ENCODE measurements around the gene RABEP2.

The RABEP2 gene

DNA sequence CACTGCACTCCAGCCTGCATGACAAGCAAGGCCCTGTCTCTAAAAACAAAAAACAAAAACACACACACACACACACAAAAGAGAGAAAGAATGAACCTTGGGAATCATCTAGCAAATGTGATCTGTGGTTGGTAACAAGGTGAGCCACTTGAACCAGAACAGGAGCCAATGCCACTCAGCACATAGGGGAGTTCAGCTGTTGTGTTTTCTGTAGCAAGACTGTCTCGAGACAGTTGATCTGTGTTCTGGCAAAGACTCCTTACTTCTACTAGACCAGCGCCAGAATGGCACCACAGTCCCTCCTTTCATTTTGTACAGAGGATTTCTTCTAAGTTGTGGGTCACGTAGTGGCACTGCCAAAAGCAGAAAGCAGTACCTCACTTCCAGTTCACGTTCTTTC lies 26.1 kb downstream of the RABEP2 start:
- Histone ChIP-seq H4K20me1 (ENCODE audit: insufficient read depth, low read length) (no peaks in the 10 kb centered on the region), H3K79me2 (ENCODE audit: insufficient read depth, low read length) (no peaks in the 10 kb centered on the region), H3K9me2 (ENCODE audit: low read depth, low read length) (no peaks in the 10 kb centered on the region), H3K27me3 (ENCODE audit: insufficient read depth, low read length) (no peaks in the 10 kb centered on the region), H3F3A (ENCODE audit: insufficient read depth, low read length) (no peaks in the 10 kb centered on the region), H3K27ac (ENCODE audit: low read depth, low read length, poor library complexity, severe bottlenecking) (no peak overlapping the region), H3K4me2 (ENCODE audit: low read length) (no peak overlapping the region), H3K9me3 (ENCODE audit: low read length) (no peaks in the 10 kb centered on the region), H3K36me3 (ENCODE audit: insufficient read depth, low read length) (0 out of 2 replicates have a peak, but pooled peaks cover 5% of the 10 kb centered on the region), H3K4me1 (ENCODE audit: insufficient read depth, low read length, severe bottlenecking) (no peaks in the 10 kb centered on the region), H3K9ac (ENCODE audit: low read length) (no peak overlapping the region), H2AFZ (ENCODE audit: low read length) (no peak overlapping the region), H3K4me3 (ENCODE audit: low read depth, low read length, poor library complexity, severe bottlenecking) (no peak overlapping the region)
- TF ChIP-seq, protein P1, sequence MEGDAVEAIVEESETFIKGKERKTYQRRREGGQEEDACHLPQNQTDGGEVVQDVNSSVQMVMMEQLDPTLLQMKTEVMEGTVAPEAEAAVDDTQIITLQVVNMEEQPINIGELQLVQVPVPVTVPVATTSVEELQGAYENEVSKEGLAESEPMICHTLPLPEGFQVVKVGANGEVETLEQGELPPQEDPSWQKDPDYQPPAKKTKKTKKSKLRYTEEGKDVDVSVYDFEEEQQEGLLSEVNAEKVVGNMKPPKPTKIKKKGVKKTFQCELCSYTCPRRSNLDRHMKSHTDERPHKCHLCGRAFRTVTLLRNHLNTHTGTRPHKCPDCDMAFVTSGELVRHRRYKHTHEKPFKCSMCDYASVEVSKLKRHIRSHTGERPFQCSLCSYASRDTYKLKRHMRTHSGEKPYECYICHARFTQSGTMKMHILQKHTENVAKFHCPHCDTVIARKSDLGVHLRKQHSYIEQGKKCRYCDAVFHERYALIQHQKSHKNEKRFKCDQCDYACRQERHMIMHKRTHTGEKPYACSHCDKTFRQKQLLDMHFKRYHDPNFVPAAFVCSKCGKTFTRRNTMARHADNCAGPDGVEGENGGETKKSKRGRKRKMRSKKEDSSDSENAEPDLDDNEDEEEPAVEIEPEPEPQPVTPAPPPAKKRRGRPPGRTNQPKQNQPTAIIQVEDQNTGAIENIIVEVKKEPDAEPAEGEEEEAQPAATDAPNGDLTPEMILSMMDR (IDR thresholded peaks at IDR 0.05; ENCODE audit: low read length) = no peak
- TF ChIP-seq EZH2 (IDR thresholded peaks at IDR 0.05; ENCODE audit: borderline replicate concordance, low read length) = no peak

DNA sequence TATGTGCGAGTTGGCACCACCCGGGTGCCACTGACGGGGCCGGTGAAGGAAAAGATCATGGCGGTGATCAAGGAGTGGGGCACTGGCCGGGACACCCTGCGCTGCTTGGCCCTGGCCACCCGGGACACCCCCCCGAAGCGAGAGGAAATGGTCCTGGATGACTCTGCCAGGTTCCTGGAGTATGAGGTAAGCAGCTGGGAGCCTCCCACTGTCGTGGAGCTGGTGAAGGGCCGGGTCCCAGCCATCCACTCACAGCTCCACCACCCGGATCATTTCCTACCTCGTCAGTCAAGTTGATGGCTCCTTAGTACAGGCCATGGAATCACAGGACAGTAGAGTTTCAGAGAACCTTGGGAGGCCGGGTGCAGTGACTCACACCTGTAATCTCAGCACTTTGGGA lies 26.8 kb downstream of the RABEP2 start:
- Histone ChIP-seq H3K27ac (ENCODE audit: low read depth, low read length, poor library complexity, severe bottlenecking) (no peak overlapping the region), H3K79me2 (ENCODE audit: insufficient read depth, low read length) (no peaks in the 10 kb centered on the region), H3K9ac (ENCODE audit: low read length) (no peak overlapping the region), H3K4me3 (ENCODE audit: low read depth, low read length, poor library complexity, severe bottlenecking) (no peak overlapping the region), H4K20me1 (ENCODE audit: insufficient read depth, low read length) (no peaks in the 10 kb centered on the region), H3K4me2 (ENCODE audit: low read length) (no peak overlapping the region), H3K9me3 (ENCODE audit: low read length) (no peaks in the 10 kb centered on the region), H2AFZ (ENCODE audit: low read length) (no peak overlapping the region), H3K9me2 (ENCODE audit: low read depth, low read length) (no peaks in the 10 kb centered on the region), H3K27me3 (ENCODE audit: insufficient read depth, low read length) (no peaks in the 10 kb centered on the region), H3K4me1 (ENCODE audit: insufficient read depth, low read length, severe bottlenecking) (no peaks in the 10 kb centered on the region), H3K36me3 (ENCODE audit: insufficient read depth, low read length) (0 out of 2 replicates have a peak, but pooled peaks cover 5% of the 10 kb centered on the region), H3F3A (ENCODE audit: insufficient read depth, low read length) (no peaks in the 10 kb centered on the region)
- TF ChIP-seq, protein P1 (IDR thresholded peaks at IDR 0.05; ENCODE audit: low read length) = no peak
- no peak for TF ChIP-seq EZH2 (IDR thresholded peaks at IDR 0.05; ENCODE audit: borderline replicate concordance, low read length)

DNA sequence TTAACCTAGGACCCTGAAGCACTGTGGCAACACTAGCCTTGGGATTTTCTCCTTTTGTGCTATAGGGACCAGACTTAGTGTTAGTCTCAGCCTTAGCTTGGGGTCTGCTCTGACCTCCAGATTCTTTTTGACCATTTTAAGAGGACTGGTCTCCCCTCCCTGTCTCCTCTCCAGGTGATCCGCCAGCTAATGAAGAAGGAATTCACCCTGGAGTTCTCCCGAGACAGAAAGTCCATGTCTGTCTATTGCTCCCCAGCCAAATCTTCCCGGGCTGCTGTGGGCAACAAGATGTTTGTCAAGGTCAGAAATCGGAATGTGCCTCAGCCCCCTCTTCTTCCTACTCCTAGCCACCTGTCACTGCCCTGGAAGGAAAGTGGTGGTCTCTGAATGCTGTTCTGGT lies 27.2 kb downstream of the RABEP2 start:
- Histone ChIP-seq H3K4me3 (ENCODE audit: low read depth, low read length, poor library complexity, severe bottlenecking) (no peak overlapping the region), H3K9me2 (ENCODE audit: low read depth, low read length) (no peaks in the 10 kb centered on the region), H2AFZ (ENCODE audit: low read length) (no peak overlapping the region), H3K9me3 (ENCODE audit: low read length) (no peaks in the 10 kb centered on the region), H3K27me3 (ENCODE audit: insufficient read depth, low read length) (no peaks in the 10 kb centered on the region), H3K4me1 (ENCODE audit: insufficient read depth, low read length, severe bottlenecking) (no peaks in the 10 kb centered on the region), H3K36me3 (ENCODE audit: insufficient read depth, low read length) (0 out of 2 replicates have a peak, but pooled peaks cover 5% of the 10 kb centered on the region), H3K27ac (ENCODE audit: low read depth, low read length, poor library complexity, severe bottlenecking) (no peak overlapping the region), H4K20me1 (ENCODE audit: insufficient read depth, low read length) (no peaks in the 10 kb centered on the region), H3K9ac (ENCODE audit: low read length) (no peak overlapping the region), H3F3A (ENCODE audit: insufficient read depth, low read length) (no peaks in the 10 kb centered on the region), H3K4me2 (ENCODE audit: low read length) (no peak overlapping the region), H3K79me2 (ENCODE audit: insufficient read depth, low read length) (no peaks in the 10 kb centered on the region)
- no peak for TF ChIP-seq EZH2 (IDR thresholded peaks at IDR 0.05; ENCODE audit: borderline replicate concordance, low read length)
- TF ChIP-seq, protein P1 (IDR thresholded peaks at IDR 0.05; ENCODE audit: low read length) = no peak

Data from OCI-LY1 (cell line).